Smooth muscle cell of the pulmonary artery (primary cell): Measurements from ENCODE around the gene ACTR3C. TPM values are rescaled to one million over a fixed set of nuclear protein-coding genes. Genes with fewer than 3 reads are reported as not detected.

Experiments used
- total RNA-seq: library from RNA; depleted of rRNA; stranded (reverse); fragments of >200 nt; gene quantifications from 2 replicates; pipeline ENCODE4 v1.2.3, GENCODE V29; 2014

The ACTR3C gene
- 0.13 and 0.63 TPM in 2 replicates for total RNA-seq

GRCh38 chr7:150322833-150323681 is at the start of gene ACTR3C, which contains the start of gene LRRC61:
Gene ACTR3C (minus strand): TSS chr7:150323545. CDS start chr7:150295296, 28,249 bp downstream.
Gene LRRC61 (plus strand): TSS chr7:150323355. CDS start chr7:150336862, 13,507 bp downstream.

GRCh38 chr7:150368096-150368883 is 44.9 kb upstream of the ACTR3C start, which contains the start of gene REPIN1:
Gene REPIN1 (plus strand): TSS chr7:150368822. CDS start chr7:150369712, 890 bp downstream.

GRCh38 chr7:150341263-150342120 is 18.1 kb upstream of the ACTR3C start, which contains the start of gene RARRES2:
Gene RARRES2 (minus strand): TSS chr7:150341629. CDS start chr7:150340609, 1,020 bp downstream.

Other genes with a start within 250 kb of the ACTR3C start
- gene LRRC61, start 190 bp downstream of the ACTR3C start, total RNA-seq, result 0.26 and 0.36 TPM in 2 replicates
- 0.65 and 1.7 TPM in 2 replicates for gene RARRES2, start 18.1 kb upstream of the ACTR3C start, total RNA-seq
- gene REPIN1, start 45.3 kb upstream of the ACTR3C start, total RNA-seq, result 43.4 and 49.8 TPM in 2 replicates
- 4.0 and 5.7 TPM in 2 replicates for gene ZNF775, start 55.8 kb upstream of the ACTR3C start, total RNA-seq
- 0.07 TPM in 2 replicates for gene GIMAP8, start 127.1 kb upstream of the ACTR3C start, total RNA-seq
- gene GIMAP7, start 191.3 kb upstream of the ACTR3C start, total RNA-seq, result not detected in 2 replicates
- gene GIMAP4, start 243.8 kb upstream of the ACTR3C start, total RNA-seq, result 0.13 and 0.33 TPM in 2 replicates